HL-60 (cell line): ENCODE data around the gene NTSR2.

Experiments
- CTCF ChIP-seq: IDR thresholded peaks from one replicate; pipeline ENCODE4 v1.5.1; 2011; ENCODE audit warnings: low read length, control low read depth, inconsistent platforms; ENCODE audit not compliant: insufficient read depth
- GABPA ChIP-seq: IDR thresholded peaks from 2 replicates; pipeline ENCODE4 v1.6.1; 2012; ENCODE audit warnings: low read depth
- POLR2AphosphoS5 ChIP-seq: IDR thresholded peaks from 2 replicates; pipeline ENCODE4 v1.6.1; 2012; ENCODE audit warnings: low read depth

DNA sequence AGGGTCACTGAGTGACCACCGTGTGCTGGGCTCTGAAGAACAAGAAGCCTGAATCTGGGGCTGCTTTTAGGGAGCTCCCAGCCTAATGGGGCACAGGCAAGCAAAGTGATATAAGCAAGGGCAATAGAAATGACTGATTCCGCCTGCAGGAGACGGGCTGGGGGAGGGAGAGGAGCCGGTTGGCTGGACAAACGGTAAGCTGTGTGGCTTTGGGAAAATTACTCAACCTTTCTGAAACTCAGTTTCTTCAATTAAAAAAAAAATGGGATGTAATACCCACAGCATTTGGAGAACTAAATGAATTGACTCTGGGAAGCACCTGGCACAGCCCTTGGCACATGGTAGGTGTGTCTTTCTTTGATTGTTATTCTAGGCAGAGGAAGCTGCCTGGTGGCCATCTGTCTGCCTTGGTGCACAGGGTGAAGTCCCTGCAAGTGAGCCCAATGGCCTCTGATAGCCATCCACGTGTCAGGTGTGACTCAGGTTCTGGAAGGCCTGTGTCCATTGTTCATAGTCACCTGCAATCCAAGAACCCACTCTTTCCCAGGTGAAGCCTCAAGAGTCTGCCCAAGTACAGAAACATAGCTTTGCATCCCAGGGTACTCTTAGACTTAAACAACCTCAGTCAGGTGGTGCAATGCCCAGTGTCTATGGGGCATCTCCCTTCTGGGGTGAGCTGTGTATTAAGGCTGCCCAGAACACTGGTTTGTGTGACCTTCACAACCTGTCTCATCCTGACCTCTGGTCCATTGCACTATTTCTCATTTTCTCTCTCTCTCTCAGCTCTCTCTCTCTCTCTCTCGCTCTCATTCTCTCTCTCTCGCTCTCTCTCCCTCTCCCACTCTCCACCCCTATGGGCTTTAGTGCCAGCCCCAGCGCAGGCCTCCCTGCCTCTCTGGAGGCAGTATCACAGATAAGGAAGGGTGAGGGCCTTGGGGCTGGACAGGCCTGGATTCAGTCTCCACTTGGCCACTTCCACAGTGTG is 30.0 kb upstream of the NTSR2 start:
- TF ChIP-seq CTCF: no peak
- no peak for TF ChIP-seq POLR2AphosphoS5
- TF ChIP-seq GABPA: no peak
